Prostate gland (tissue), 2 donors: ENCODE measurements around the gene TESMIN. TPM values are rescaled to one million over a fixed set of nuclear protein-coding genes. Genes with fewer than 3 reads are reported as not detected.
A peak's percentile ranks its signal among the peaks of the same experiment; 100 is the strongest.

Source experiments
- DNase-seq: peaks from one replicate; pipeline ENCODE4 v3.0.0-alpha.2; 2019; ENCODE audit warnings: low spot score
- H3K27ac ChIP-seq, 2 donors: fragments of 200-600 bp; sonication (generic); 2 replicates each; pipeline ENCODE4 v1.5.1; 2017 to 2019
- H3K27me3 ChIP-seq: fragments of 200-600 bp; sonication (generic); replicated peaks from 2 replicates; pipeline ENCODE4 v1.5.1; 2019; ENCODE audit not compliant: insufficient read depth
- H3K36me3 ChIP-seq, 2 donors: fragments of 200-600 bp; sonication (generic); 1 replicate in 1 of 2; 2 replicates in 1 of 2; pipeline versions ENCODE4 v1.5.1 to v1.8.1; 2017 to 2019
- H3K4me1 ChIP-seq: fragments of 200-600 bp; sonication (generic); replicated peaks from 2 replicates; pipeline ENCODE4 v1.5.1; 2019
- H3K4me3 ChIP-seq, 2 donors: fragments of 200-600 bp; sonication (generic); 2 replicates each; pipeline ENCODE4 v1.5.1; 2017 to 2019
- H3K9me3 ChIP-seq: fragments of 200-600 bp; sonication (generic); 2 replicates; pipeline ENCODE4 v1.5.1; 2017
- CTCF ChIP-seq, 4 experiments: fragments of 200-600 bp in 2 of 4; fragments of 450-650 bp in 2 of 4; sonication (generic) in 2 of 4; IDR thresholded peaks; 1 replicate in 3 of 4; 2 replicates in 1 of 4; pipeline ENCODE4 v1.5.1; 2016 to 2019; ENCODE audit warnings: antibody characterized with exemption in 4 of 4, mild to moderate bottlenecking in 2 of 4, moderate library complexity in 2 of 4
- POLR2A ChIP-seq: fragments of 450-650 bp; IDR thresholded peaks from one replicate; pipeline ENCODE4 v1.6.1; 2016; ENCODE audit warnings: antibody characterized with exemption, mild to moderate bottlenecking
- POLR2AphosphoS5 ChIP-seq: sonication (generic); formaldehyde crosslinking; IDR thresholded peaks from one replicate; pipeline ENCODE4 v1.6.1; 2017; ENCODE audit warnings: antibody characterized with exemption
- WGBS: methylation state at CpG from one replicate; pipeline ENCODE4 v1.1.5; 2018; 5-methylcytosine and 5-hydroxymethylcytosine counted together
- intact Hi-C: fragments of 100-400 bp; cut with DNase I; formaldehyde crosslinking; loops from one replicate; pipeline ENCODE4 v1.14.2; 2022
- total RNA-seq, 2 donors: library from RNA; depleted of rRNA; stranded (reverse); fragments of >200 nt; gene quantifications; one replicate each; pipeline ENCODE4 v1.1.0, GENCODE V29; 2016

The TESMIN gene
- total RNA-seq, 2 donors from 2014 or later = 20.6 to 24.5 TPM

GRCh38 chr11:68683536-68684384, 67.6 kb downstream of the TESMIN start:
- DNase-seq = no peak
- H3K4me3 ChIP-seq = peak overlapping the region in 1 of 2 donors; percentile 42
- H3K36me3 ChIP-seq = no peaks in the 10 kb centered on the region
- TF ChIP-seq POLR2AphosphoS5 (no peak), CTCF (IDR thresholded peaks at IDR 0.05) (no peak), POLR2A (no peak)
- H3K27ac ChIP-seq = no peak overlapping the region
- intact Hi-C loops = no loop called here
- WGBS = 56% methylated on average over 29 of the region's 37 CpGs
- H3K9me3 ChIP-seq = no peaks in the 10 kb centered on the region
- H3K4me1 ChIP-seq = no peaks in the 10 kb centered on the region
- peaks cover 5% of the 10 kb centered on the region for H3K27me3 ChIP-seq

GRCh38 chr11:68683121-68683520, 68.2 kb downstream of the TESMIN start:
- DNase-seq = no peak
- H3K27ac ChIP-seq = no peak overlapping the region
- intact Hi-C loops = no loop called here
- H3K4me3 ChIP-seq = no peak overlapping the region
- H3K9me3 ChIP-seq = no peaks in the 10 kb centered on the region
- H3K4me1 ChIP-seq = no peaks in the 10 kb centered on the region
- WGBS = 95% methylated on average over 7 of the region's 7 CpGs
- no peak for TF ChIP-seq CTCF (IDR thresholded peaks at IDR 0.05)
- no peak for TF ChIP-seq POLR2A
- no peak for TF ChIP-seq POLR2AphosphoS5
- peaks cover 5% of the 10 kb centered on the region for H3K27me3 ChIP-seq
- H3K36me3 ChIP-seq = no peaks in the 10 kb centered on the region

GRCh38 chr11:68682531-68682961, 68.8 kb downstream of the TESMIN start:
- 84% methylated on average over 9 of the region's 9 CpGs for WGBS
- DNase-seq = no peak
- H3K4me1 ChIP-seq = no peaks in the 10 kb centered on the region
- no peaks in the 10 kb centered on the region for H3K9me3 ChIP-seq
- no peak for TF ChIP-seq POLR2A
- no peak for TF ChIP-seq CTCF (IDR thresholded peaks at IDR 0.05)
- TF ChIP-seq POLR2AphosphoS5 = no peak
- intact Hi-C loops = no loop called here
- no peak overlapping the region for H3K4me3 ChIP-seq
- peaks cover 5% of the 10 kb centered on the region for H3K27me3 ChIP-seq
- no peak overlapping the region for H3K27ac ChIP-seq
- H3K36me3 ChIP-seq = no peaks in the 10 kb centered on the region

GRCh38 chr11:68680541-68681231, 70.6 kb downstream of the TESMIN start:
- peaks cover 5% of the 10 kb centered on the region for H3K27me3 ChIP-seq
- H3K36me3 ChIP-seq = no peaks in the 10 kb centered on the region
- no peak overlapping the region for H3K4me3 ChIP-seq
- TF ChIP-seq CTCF (IDR thresholded peaks at IDR 0.05) = no peak
- TF ChIP-seq POLR2AphosphoS5 = no peak
- no peak for TF ChIP-seq POLR2A
- no peak overlapping the region for H3K27ac ChIP-seq
- no peaks in the 10 kb centered on the region for H3K4me1 ChIP-seq
- intact Hi-C loops = no loop called here
- DNase-seq = no peak
- 83% methylated on average over 17 of the region's 17 CpGs for WGBS
- H3K9me3 ChIP-seq = no peaks in the 10 kb centered on the region
